Activated CD8-positive, alpha-beta T cell treated with anti-CD3 and anti-CD28 coated beads for 36 hours (primary cell): Measurements from ENCODE around the gene ADORA2B. TPM values are rescaled to one million over a fixed set of nuclear protein-coding genes. Genes with fewer than 3 reads are reported as not detected.

Experiments used
- ATAC-seq: fragments of 200-7000 bp; cut with Tn5 transposase; one replicate; pipeline ENCODE4 v1.10.0; 2021; ENCODE audit warnings: mild to moderate bottlenecking, moderate library complexity
- CTCF ChIA-PET: fragments of 350-600 bp; sonication (Branson Sonifier 250); formaldehyde crosslinking; loops from one replicate; lab custom pipeline; 2021; ENCODE audit warnings: antibody characterized with exemption; lab: Charles Lee
- POLR2A ChIA-PET: fragments of 350-600 bp; sonication (Branson Sonifier 250); formaldehyde crosslinking; loops from one replicate; lab custom pipeline; 2021; ENCODE audit warnings: antibody characterized with exemption; lab: Charles Lee
- DNase-seq: peaks from one replicate; pipeline ENCODE4 v3.0.0-alpha.2; 2020
- H3K27ac Mint-ChIP-seq: one replicate; pipeline ENCODE4 v1.8.0; 2021; ENCODE audit warnings: mild to moderate bottlenecking, mixed read lengths
- H3K27me3 Mint-ChIP-seq: one replicate; pipeline ENCODE4 v1.8.0; 2021; ENCODE audit warnings: mixed read lengths
- H3K36me3 Mint-ChIP-seq: one replicate; pipeline ENCODE4 v1.8.0; 2021; ENCODE audit warnings: low read depth, mixed read lengths
- H3K4me1 Mint-ChIP-seq: one replicate; pipeline ENCODE4 v1.8.0; 2021; ENCODE audit warnings: low read depth, mixed read lengths
- H3K4me3 Mint-ChIP-seq: one replicate; pipeline ENCODE4 v1.8.0; 2021; ENCODE audit warnings: mild to moderate bottlenecking, moderate library complexity, mixed read lengths
- H3K9me3 Mint-ChIP-seq: one replicate; pipeline ENCODE4 v1.8.0; 2021; ENCODE audit warnings: mixed read lengths
- intact Hi-C: fragments of 100-400 bp; cut with micrococcal nuclease; formaldehyde crosslinking; loops from one replicate; pipeline ENCODE4 v1.10.0; 2022
- total RNA-seq, 2 experiments: library from RNA; stranded (reverse); gene quantifications; one replicate each; pipeline ENCODE4 v1.2.3, GENCODE V29; 2021
- TF ChIP-seq, protein P1 (sequence below): fragments of 200-600 bp; IDR thresholded peaks from one replicate; pipeline ENCODE4 v1.8.0; 2022; ENCODE audit warnings: antibody characterized with exemption, mild to moderate bottlenecking

The ADORA2B gene
- total RNA-seq, 2 experiments from 2014 or later: 4.2 to 5.4 TPM

DNA sequence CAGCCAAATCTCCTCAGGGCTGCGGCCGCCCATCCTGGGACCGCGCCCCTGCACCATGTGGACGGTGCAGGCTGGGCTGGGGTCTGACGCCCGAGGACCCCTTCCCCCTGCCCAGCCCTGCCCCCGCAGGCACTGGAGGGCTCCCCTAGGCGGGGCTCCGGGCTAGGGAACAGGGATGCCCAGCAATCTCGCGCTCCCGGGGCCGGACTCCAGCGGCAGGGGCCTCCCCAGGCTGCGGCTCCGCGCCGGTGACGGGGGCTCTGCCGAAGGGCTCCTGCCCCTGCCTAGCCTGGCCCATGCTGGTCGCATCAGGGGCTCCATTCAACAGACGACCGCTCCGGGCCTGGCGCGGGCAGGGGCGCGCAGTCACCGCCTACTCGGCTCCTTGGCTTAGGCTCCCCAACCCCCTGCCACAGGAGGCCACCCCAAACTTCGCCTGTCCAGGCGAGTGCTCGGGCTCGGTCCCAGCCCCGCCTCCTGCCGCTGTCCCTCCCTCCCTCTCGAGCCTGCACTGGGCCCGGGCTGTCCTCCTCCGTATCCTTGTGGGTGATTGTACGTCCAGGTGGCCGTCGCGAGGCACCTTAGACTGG is 27.4 kb upstream of the ADORA2B start:
- DNase-seq (no peak), ATAC-seq (no peak)
- no peaks in the 10 kb centered on the region for H3K36me3 Mint-ChIP-seq
- H3K9me3 Mint-ChIP-seq: peaks cover 4% of the 10 kb centered on the region
- TF ChIP-seq, protein P1, sequence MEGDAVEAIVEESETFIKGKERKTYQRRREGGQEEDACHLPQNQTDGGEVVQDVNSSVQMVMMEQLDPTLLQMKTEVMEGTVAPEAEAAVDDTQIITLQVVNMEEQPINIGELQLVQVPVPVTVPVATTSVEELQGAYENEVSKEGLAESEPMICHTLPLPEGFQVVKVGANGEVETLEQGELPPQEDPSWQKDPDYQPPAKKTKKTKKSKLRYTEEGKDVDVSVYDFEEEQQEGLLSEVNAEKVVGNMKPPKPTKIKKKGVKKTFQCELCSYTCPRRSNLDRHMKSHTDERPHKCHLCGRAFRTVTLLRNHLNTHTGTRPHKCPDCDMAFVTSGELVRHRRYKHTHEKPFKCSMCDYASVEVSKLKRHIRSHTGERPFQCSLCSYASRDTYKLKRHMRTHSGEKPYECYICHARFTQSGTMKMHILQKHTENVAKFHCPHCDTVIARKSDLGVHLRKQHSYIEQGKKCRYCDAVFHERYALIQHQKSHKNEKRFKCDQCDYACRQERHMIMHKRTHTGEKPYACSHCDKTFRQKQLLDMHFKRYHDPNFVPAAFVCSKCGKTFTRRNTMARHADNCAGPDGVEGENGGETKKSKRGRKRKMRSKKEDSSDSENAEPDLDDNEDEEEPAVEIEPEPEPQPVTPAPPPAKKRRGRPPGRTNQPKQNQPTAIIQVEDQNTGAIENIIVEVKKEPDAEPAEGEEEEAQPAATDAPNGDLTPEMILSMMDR: no peak
- CTCF ChIA-PET: interaction anchor here (1.3 kb wide), 1 partner anchor 18 kb away, joined by 3 read pairs; no protein-coding TSS in a partner anchor
- H3K27ac Mint-ChIP-seq: no peak overlapping the region
- peaks cover 17% of the 10 kb centered on the region for H3K27me3 Mint-ChIP-seq
- no peak overlapping the region for H3K4me3 Mint-ChIP-seq
- POLR2A ChIA-PET: interaction anchor here (0.6 kb wide), 1 partner anchor 23 kb away, joined by 3 read pairs; no protein-coding TSS in a partner anchor
- H3K4me1 Mint-ChIP-seq: no peaks in the 10 kb centered on the region
- intact Hi-C loops: no loop called here

- peaks cover 4% of the 10 kb centered on the region for H3K9me3 Mint-ChIP-seq
- DNase-seq (no peak), ATAC-seq (no peak)
- no peaks in the 10 kb centered on the region for H3K36me3 Mint-ChIP-seq
- ChIA-PET CTCF (no interaction called here), POLR2A (no interaction called here)
- H3K4me3 Mint-ChIP-seq: no peak overlapping the region
- intact Hi-C loops: no loop called here
- H3K27me3 Mint-ChIP-seq: peaks cover 17% of the 10 kb centered on the region
- H3K27ac Mint-ChIP-seq: no peak overlapping the region
- no peaks in the 10 kb centered on the region for H3K4me1 Mint-ChIP-seq
- TF ChIP-seq, protein P1: no peak
Observed at GRCh38 chr17:15918261-15918660, 26.7 kb upstream of the ADORA2B start.

DNA sequence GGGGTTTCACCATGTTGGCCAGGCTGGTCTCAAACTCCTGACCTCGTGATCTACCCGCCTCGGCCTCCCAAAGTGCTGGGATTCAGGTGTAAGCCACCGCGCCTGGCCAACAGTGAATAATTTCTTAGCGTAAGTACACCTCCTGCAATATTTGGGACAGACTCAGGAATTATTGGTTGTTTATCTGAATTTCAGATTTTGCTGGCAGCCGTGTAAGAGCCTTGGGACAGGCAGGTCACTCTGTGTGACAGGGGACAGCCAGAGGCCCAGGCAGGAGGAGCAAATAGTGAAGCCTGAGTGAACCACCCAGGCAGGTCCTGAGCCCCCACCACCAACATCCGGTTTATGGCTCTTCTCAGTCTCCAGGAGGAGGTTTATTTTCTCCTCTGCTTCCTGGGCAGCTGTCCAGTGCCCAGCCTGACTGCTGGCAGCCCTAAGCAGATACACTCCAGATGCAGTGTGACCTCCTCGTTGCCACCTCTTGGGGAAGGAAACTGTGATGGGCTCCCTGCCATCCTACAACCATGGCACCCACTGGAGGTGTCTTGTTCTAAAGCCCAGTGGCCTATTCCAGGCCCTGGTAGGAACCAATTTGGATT is 26.2 kb upstream of the ADORA2B start:
- TF ChIP-seq, protein P1: no peak
- no peak for DNase-seq

GRCh38 chr17:15919466-15919865 is 25.5 kb upstream of the ADORA2B start:
- TF ChIP-seq, protein P1: no peak
- intact Hi-C loops: no loop called here
- CTCF ChIA-PET: no interaction called here
- peaks cover 4% of the 10 kb centered on the region for H3K9me3 Mint-ChIP-seq
- POLR2A ChIA-PET: no interaction called here
- H3K4me3 Mint-ChIP-seq: no peak overlapping the region
- H3K27ac Mint-ChIP-seq: no peak overlapping the region
- no peaks in the 10 kb centered on the region for H3K36me3 Mint-ChIP-seq
- H3K4me1 Mint-ChIP-seq: no peaks in the 10 kb centered on the region
- DNase-seq: no peak
- no peak for ATAC-seq
- peaks cover 19% of the 10 kb centered on the region for H3K27me3 Mint-ChIP-seq

More for the DNA sequence above, 26.2 kb upstream of the ADORA2B start:
- H3K36me3 Mint-ChIP-seq: no peaks in the 10 kb centered on the region
- H3K9me3 Mint-ChIP-seq: peaks cover 4% of the 10 kb centered on the region
- POLR2A ChIA-PET: no interaction called here
- intact Hi-C loops: no loop called here
- no peak for ATAC-seq
- H3K27me3 Mint-ChIP-seq: peaks cover 19% of the 10 kb centered on the region
- H3K27ac Mint-ChIP-seq: no peak overlapping the region
- H3K4me3 Mint-ChIP-seq: no peak overlapping the region
- CTCF ChIA-PET: no interaction called here
- H3K4me1 Mint-ChIP-seq: no peaks in the 10 kb centered on the region

- ChIA-PET POLR2A (no interaction called here), CTCF (no interaction called here)
- no peaks in the 10 kb centered on the region for H3K36me3 Mint-ChIP-seq
- no peaks in the 10 kb centered on the region for H3K4me1 Mint-ChIP-seq
- no peak overlapping the region for H3K4me3 Mint-ChIP-seq
- TF ChIP-seq, protein P1: no peak
- intact Hi-C loops: no loop called here
- ATAC-seq: no peak
- no peak overlapping the region for H3K27ac Mint-ChIP-seq
- DNase-seq: no peak
- peaks cover 19% of the 10 kb centered on the region for H3K27me3 Mint-ChIP-seq
- H3K9me3 Mint-ChIP-seq: peaks cover 4% of the 10 kb centered on the region
Observed at GRCh38 chr17:15920758-15921239, 24.1 kb upstream of the ADORA2B start.
